AG04450 (cell line): ENCODE results near the gene OARD1. TPM values are rescaled to one million over a fixed set of nuclear protein-coding genes. Genes with fewer than 3 reads are reported as not detected.

Experiments
- CTCF ChIA-PET: fragments of 300-600, 350-600 bp; formaldehyde crosslinking; extraction: SDS; loops from one replicate; lab custom pipeline; 2022; ENCODE audit warnings: antibody characterized with exemption, inconsistent platforms; lab: Charles Lee
- POLR2A ChIA-PET: fragments of 350-600 bp; formaldehyde crosslinking; extraction: SDS; loops from one replicate; lab custom pipeline; 2021; ENCODE audit warnings: antibody characterized with exemption, inconsistent platforms; lab: Yijun Ruan, JAX
- DNase-seq: peaks from one replicate; pipeline ENCODE4 v3.0.0-alpha.2; 2011; ENCODE audit warnings: low read depth, low spot score
- H3K27ac ChIP-seq: one replicate; pipeline ENCODE4 v1.5.1; 2012; ENCODE audit warnings: low read depth, low read length, control low read depth
- H3K27me3 ChIP-seq: one replicate; pipeline ENCODE4 v1.6.0; 2012; ENCODE audit warnings: low read length; ENCODE audit not compliant: control insufficient read depth, insufficient read depth
- H3K4me3 ChIP-seq: 2 replicates; pipeline ENCODE4 v1.5.1; 2011; ENCODE audit warnings: mild to moderate bottlenecking, low read depth, low read length, control low read depth
- H3K9me3 ChIP-seq: 2 replicates; pipeline ENCODE4 v1.5.1; 2012; ENCODE audit warnings: low read length; ENCODE audit not compliant: control insufficient read depth, insufficient read depth
- polyA plus RNA-seq: library from polyadenylated mRNA; depleted of rRNA; stranded (reverse); fragments of >200 nt; gene quantifications from 2 replicates; pipeline ENCODE4 v1.2.3, GENCODE V29; 2011
- TF ChIP-seq, protein P1 (sequence below): IDR thresholded peaks from 2 replicates; pipeline ENCODE4 v1.5.1; 2011; ENCODE audit warnings: low read depth, low read length, control low read depth, inconsistent platforms

OARD1 gene
- polyA plus RNA-seq, 1 experiment: 10.0 TPM

DNA sequence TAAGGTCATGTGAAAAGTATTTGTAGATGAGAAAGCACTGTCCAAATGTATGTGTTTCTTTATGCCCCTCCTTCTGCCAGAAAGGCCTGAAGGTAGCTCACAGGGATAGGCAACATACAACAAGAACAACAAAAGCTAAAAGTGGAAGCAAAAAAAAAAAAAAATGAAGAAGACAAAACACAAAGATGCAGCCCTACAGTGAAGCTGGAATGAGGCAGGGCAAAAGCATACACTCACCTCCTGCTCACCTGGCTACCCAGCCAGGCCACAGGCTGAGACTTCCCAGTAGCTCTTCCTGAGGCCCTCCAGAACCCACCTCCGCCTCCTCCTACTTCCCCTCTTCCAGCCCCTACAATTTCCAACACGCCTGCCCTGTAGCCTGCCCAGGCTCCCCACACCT is 35.6 kb downstream of the OARD1 start:
- H3K27me3 ChIP-seq: peaks cover 19% of the 10 kb centered on the region
- no peak for DNase-seq
- ChIA-PET POLR2A (no interaction called here), CTCF (interaction anchor here (0.7 to 6.2 kb wide), 7 partner anchors 8 to 77 kb away, joined by 3 to 51 read pairs (median 3); no protein-coding TSS in a partner anchor)
- H3K27ac ChIP-seq: no peak overlapping the region
- TF ChIP-seq, protein P1, sequence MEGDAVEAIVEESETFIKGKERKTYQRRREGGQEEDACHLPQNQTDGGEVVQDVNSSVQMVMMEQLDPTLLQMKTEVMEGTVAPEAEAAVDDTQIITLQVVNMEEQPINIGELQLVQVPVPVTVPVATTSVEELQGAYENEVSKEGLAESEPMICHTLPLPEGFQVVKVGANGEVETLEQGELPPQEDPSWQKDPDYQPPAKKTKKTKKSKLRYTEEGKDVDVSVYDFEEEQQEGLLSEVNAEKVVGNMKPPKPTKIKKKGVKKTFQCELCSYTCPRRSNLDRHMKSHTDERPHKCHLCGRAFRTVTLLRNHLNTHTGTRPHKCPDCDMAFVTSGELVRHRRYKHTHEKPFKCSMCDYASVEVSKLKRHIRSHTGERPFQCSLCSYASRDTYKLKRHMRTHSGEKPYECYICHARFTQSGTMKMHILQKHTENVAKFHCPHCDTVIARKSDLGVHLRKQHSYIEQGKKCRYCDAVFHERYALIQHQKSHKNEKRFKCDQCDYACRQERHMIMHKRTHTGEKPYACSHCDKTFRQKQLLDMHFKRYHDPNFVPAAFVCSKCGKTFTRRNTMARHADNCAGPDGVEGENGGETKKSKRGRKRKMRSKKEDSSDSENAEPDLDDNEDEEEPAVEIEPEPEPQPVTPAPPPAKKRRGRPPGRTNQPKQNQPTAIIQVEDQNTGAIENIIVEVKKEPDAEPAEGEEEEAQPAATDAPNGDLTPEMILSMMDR: no peak
- H3K9me3 ChIP-seq: no peaks in the 10 kb centered on the region; the same call in 1 of the 2 replicates
- H3K4me3 ChIP-seq: no peak overlapping the region

DNA sequence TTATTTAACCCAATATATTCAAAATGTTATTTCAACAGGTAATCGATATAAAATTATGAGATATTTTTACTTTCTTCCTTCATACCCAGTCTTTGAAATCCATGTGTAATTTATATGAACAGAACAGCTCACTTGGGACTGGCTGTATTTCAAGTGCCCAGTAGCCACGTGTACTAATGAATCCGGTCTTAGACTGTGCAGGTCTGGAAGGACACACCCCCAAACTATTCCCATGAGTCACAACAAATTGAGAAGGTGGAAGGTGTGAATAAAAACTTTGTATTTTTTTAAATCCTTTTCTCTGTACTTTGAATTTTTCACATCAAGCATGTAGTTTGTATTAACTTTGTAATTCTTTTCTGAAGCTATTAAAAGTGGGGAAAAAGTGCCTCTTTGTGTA is 36.0 kb downstream of the OARD1 start:
- POLR2A ChIA-PET: interaction anchor here (1.3 kb wide), 1 partner anchor 12 kb away, joined by 3 read pairs; no protein-coding TSS in a partner anchor
- peaks cover 19% of the 10 kb centered on the region for H3K27me3 ChIP-seq
- no peak overlapping the region for H3K4me3 ChIP-seq
- H3K27ac ChIP-seq: no peak overlapping the region
- TF ChIP-seq, protein P1: no peak
- no peak for DNase-seq
- no peaks in the 10 kb centered on the region; the same call in 1 of the 2 replicates for H3K9me3 ChIP-seq
- CTCF ChIA-PET: interaction anchor here (0.8 to 6.2 kb wide), 5 partner anchors 8 to 31 kb away, joined by 3 to 51 read pairs (median 3); no protein-coding TSS in a partner anchor

DNA sequence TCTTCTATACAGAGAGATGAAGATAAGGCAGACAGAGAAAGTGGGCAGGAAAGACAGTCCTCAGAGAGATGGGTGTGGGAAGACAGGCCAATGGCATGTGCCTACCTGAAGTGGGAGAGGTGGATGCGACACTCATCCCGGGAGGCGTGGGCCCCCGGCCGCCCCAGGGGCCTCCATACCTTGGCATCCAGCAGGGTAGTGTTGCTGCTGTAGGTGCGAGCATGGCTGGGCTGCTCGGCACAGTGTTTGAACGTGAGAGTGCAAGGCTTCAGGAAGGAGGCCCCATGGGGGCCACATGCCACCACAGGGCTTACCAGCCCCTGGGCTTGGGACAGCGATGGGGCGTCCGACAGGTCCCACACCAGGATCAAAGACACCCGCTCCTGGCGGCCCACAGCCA is 38.4 kb downstream of the OARD1 start:
- POLR2A ChIA-PET: no interaction called here
- H3K27me3 ChIP-seq: peaks cover 23% of the 10 kb centered on the region
- no peaks in the 10 kb centered on the region; the same call in 1 of the 2 replicates for H3K9me3 ChIP-seq
- no peak overlapping the region for H3K4me3 ChIP-seq
- CTCF ChIA-PET: no interaction called here
- H3K27ac ChIP-seq: no peak overlapping the region
- DNase-seq: no peak
- TF ChIP-seq, protein P1: no peak

DNA sequence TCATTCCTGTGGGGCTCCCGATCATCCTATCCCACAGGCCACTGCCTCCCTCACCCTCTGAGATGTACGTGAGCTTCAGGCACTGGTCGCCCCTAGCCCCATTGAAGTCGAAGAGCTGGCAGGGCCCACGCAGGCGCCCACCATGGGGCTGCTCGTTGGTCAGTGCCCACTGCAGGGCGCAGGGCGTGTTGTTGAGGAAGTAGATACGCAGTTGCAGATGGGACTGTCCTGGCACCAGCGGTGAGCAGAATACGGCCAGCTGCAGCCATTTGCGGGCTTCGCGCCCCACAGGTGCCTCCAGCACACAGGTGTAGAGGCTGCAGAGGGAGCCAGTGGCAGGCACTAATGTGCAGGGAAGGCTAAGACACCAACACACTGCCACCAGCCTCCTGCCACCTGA is 39.3 kb downstream of the OARD1 start:
- Histone ChIP-seq H3K27me3 (peaks cover 18% of the 10 kb centered on the region), H3K9me3 (no peaks in the 10 kb centered on the region; the same call in 1 of the 2 replicates), H3K27ac (no peak overlapping the region), H3K4me3 (no peak overlapping the region)
- TF ChIP-seq, protein P1: no peak
- DNase-seq: no peak
- ChIA-PET CTCF (no interaction called here), POLR2A (no interaction called here)

DNA sequence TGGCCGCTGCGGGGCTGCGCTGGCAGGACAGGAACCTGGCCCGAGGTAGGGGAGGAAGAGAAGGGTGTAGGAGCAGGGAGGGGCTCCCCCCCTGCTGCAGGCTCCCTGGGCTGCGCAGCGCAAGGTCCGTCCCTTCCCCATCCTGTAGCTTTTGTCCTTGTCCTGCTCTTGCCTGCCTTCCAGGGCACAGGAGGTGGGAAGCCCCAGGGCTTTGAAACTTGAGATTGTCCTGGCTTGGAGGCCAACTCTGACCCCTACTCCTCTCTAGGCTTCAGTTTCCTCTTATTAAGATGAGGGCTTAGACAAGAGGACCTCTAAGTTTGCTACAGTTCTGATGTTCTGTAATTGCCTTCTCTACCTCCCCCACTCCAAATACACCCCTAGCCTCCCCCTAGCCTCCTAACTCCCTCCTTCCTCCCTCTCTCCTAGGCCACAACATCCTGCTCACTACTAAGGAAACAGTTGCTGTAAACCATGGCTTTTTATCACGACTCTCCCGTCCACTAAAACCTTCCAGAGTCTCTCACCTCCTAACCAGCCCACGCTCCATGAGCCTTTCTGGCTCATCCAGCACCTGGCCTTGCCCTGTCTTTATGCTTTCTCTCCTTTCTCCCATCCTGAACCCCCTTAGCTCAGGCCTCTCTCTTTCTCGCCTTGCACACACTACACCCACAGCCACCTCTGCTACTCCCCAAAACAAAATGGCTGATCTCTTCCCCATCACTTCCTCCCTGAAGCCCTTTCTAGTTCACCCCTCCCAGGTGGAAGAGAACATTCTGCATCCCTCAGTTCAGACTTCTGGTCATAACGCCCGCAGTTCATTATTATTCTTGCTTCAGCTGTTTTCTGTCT is 43.4 kb downstream of the OARD1 start:
- Histone ChIP-seq H3K9me3 (no peaks in the 10 kb centered on the region; the same call in 1 of the 2 replicates), H3K27ac (no peak overlapping the region), H3K4me3 (peak overlapping the region; percentile 60), H3K27me3 (peaks cover 4% of the 10 kb centered on the region)
- no peak for DNase-seq
- CTCF ChIA-PET: interaction anchor here (0.6 to 10.3 kb wide), 43 partner anchors 9 to 479 kb away, joined by 3 to 183 read pairs (median 5); partner anchors contain the start of genes NFYA, OARD1 and UNC5CL
- TF ChIP-seq, protein P1: no peak
- POLR2A ChIA-PET: no interaction called here
